SK-N-SH treated with all-trans-retinoic acid at 6 μM for 48 hours (cell line): Measurements from ENCODE around the gene CPVL.

ENCODE experiments used
- ARNTL ChIP-seq: fragments of 450-650 bp; formaldehyde crosslinking; IDR thresholded peaks from 2 replicates; pipeline ENCODE4 v1.5.0; 2020; ENCODE audit warnings: low read depth, mild to moderate bottlenecking, moderate library complexity, borderline replicate concordance
- BACH2 ChIP-seq: fragments of 250-450 bp; sonication (Bioruptor Pico); IDR thresholded peaks from 2 replicates; pipeline ENCODE4 v1.9.0; 2021; ENCODE audit warnings: mild to moderate bottlenecking, borderline replicate concordance
- GLIS3 ChIP-seq: fragments of 250-450 bp; sonication (Bioruptor Pico); IDR thresholded peaks from 2 replicates; pipeline ENCODE4 v1.5.0; 2020; ENCODE audit warnings: mild to moderate bottlenecking, moderate library complexity
- ISL1 ChIP-seq: fragments of 250-450 bp; sonication (Bioruptor Pico); IDR thresholded peaks from 2 replicates; pipeline ENCODE4 v2.1.2; 2022; ENCODE audit warnings: mild to moderate bottlenecking, moderate library complexity
- RARB ChIP-seq: fragments of 250-450 bp; sonication (Bioruptor Pico); IDR thresholded peaks from 2 replicates; pipeline ENCODE4 v1.8.0; 2021; ENCODE audit warnings: mild to moderate bottlenecking, moderate library complexity
- SNAI2 ChIP-seq: fragments of 250-450 bp; sonication (Bioruptor Pico); IDR thresholded peaks from 2 replicates; pipeline ENCODE4 v1.5.0; 2020; ENCODE audit warnings: mild to moderate bottlenecking, moderate library complexity
- ZFP3 ChIP-seq: fragments of 250-450 bp; sonication (Bioruptor Pico); IDR thresholded peaks from 2 replicates; pipeline ENCODE4 v1.5.0; 2020; ENCODE audit warnings: mild to moderate bottlenecking, moderate library complexity
- ZFP30 ChIP-seq: fragments of 450-650 bp; formaldehyde crosslinking; IDR thresholded peaks from 2 replicates; pipeline ENCODE4 v1.5.0; 2022; ENCODE audit warnings: mild to moderate bottlenecking, moderate library complexity
- ZNF565 ChIP-seq: fragments of 450-650 bp; formaldehyde crosslinking; conservative IDR thresholded peaks from 2 replicates; pipeline ENCODE4 v1.5.0; 2020; ENCODE audit warnings: low read depth, mild to moderate bottlenecking, moderate library complexity
- TF ChIP-seq, protein P1 (sequence below): fragments of 250-450 bp; sonication (Bioruptor Pico); IDR thresholded peaks from 2 replicates; pipeline ENCODE4 v1.5.1; 2021; ENCODE audit warnings: mild to moderate bottlenecking, moderate library complexity
- TF ChIP-seq, protein P2 (sequence below): fragments of 250-450 bp; sonication (Bioruptor Pico); IDR thresholded peaks from 2 replicates; pipeline ENCODE4 v1.8.0; 2020; ENCODE audit warnings: mild to moderate bottlenecking, moderate library complexity, borderline replicate concordance
- TF ChIP-seq, protein P3 (sequence below): fragments of 250-450 bp; sonication (Bioruptor Pico); IDR thresholded peaks from 2 replicates; pipeline ENCODE4 v1.5.0; 2020; ENCODE audit warnings: mild to moderate bottlenecking, moderate library complexity
- TF ChIP-seq, protein P4 (sequence below): fragments of 250-450 bp; sonication (Bioruptor Pico); IDR thresholded peaks from 2 replicates; pipeline ENCODE4 v1.5.1; 2020; ENCODE audit warnings: low read depth, mild to moderate bottlenecking, moderate library complexity
- TF ChIP-seq, protein P5 (sequence below): fragments of 250-450 bp; sonication (Bioruptor Pico); IDR thresholded peaks from 2 replicates; pipeline ENCODE4 v1.8.0; 2021; ENCODE audit warnings: low read depth, mild to moderate bottlenecking, moderate library complexity, borderline replicate concordance

DNA sequence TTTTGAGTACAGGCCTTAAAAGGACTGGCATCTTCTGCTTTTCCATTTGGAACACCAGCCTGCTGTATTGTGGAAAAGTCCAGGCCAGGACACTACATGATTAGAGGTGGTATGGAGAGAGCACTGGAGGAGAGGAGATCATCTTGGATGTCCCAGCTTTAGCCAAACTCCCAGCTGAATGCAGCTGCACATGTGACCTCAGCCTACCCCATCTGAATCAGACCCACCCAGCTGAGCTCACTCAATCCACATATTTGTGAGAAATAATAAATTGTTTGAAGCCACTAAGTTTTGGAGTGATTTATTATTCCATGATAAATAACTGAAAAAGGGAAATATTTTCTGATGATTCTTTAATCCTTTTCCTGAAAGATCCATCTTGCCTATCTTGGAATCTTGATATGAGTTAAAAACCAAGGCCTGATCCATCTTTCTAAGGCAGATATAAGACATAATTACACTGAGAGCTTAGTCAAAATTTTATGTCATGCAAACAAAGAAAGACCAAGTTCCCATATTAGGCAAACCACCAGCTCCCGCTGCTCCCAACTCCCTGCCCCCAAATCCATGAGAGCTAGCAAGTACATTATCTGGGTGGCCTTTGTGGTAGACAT is 133.1 kb downstream of the CPVL start:
- TF ChIP-seq, protein P1, sequence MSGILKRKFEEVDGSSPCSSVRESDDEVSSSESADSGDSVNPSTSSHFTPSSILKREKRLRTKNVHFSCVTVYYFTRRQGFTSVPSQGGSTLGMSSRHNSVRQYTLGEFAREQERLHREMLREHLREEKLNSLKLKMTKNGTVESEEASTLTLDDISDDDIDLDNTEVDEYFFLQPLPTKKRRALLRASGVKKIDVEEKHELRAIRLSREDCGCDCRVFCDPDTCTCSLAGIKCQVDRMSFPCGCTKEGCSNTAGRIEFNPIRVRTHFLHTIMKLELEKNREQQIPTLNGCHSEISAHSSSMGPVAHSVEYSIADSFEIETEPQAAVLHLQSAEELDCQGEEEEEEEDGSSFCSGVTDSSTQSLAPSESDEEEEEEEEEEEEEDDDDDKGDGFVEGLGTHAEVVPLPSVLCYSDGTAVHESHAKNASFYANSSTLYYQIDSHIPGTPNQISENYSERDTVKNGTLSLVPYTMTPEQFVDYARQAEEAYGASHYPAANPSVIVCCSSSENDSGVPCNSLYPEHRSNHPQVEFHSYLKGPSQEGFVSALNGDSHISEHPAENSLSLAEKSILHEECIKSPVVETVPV (CRISPR knock-in tag): no peak
- TF ChIP-seq ZFP3 (CRISPR knock-in tag): no peak
- no peak for TF ChIP-seq SNAI2
- no peak for TF ChIP-seq GLIS3 (CRISPR knock-in tag)
- TF ChIP-seq, protein P2, sequence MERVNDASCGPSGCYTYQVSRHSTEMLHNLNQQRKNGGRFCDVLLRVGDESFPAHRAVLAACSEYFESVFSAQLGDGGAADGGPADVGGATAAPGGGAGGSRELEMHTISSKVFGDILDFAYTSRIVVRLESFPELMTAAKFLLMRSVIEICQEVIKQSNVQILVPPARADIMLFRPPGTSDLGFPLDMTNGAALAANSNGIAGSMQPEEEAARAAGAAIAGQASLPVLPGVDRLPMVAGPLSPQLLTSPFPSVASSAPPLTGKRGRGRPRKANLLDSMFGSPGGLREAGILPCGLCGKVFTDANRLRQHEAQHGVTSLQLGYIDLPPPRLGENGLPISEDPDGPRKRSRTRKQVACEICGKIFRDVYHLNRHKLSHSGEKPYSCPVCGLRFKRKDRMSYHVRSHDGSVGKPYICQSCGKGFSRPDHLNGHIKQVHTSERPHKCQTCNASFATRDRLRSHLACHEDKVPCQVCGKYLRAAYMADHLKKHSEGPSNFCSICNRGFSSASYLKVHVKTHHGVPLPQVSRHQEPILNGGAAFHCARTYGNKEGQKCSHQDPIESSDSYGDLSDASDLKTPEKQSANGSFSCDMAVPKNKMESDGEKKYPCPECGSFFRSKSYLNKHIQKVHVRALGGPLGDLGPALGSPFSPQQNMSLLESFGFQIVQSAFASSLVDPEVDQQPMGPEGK (CRISPR knock-in tag): no peak
- TF ChIP-seq BACH2: no peak
- TF ChIP-seq ZNF565 (CRISPR knock-in tag): no peak
- TF ChIP-seq RARB (CRISPR knock-in tag): no peak
- TF ChIP-seq ZFP30 (CRISPR knock-in tag): no peak
- no peak for TF ChIP-seq ISL1 (CRISPR knock-in tag)
- TF ChIP-seq, protein P3, sequence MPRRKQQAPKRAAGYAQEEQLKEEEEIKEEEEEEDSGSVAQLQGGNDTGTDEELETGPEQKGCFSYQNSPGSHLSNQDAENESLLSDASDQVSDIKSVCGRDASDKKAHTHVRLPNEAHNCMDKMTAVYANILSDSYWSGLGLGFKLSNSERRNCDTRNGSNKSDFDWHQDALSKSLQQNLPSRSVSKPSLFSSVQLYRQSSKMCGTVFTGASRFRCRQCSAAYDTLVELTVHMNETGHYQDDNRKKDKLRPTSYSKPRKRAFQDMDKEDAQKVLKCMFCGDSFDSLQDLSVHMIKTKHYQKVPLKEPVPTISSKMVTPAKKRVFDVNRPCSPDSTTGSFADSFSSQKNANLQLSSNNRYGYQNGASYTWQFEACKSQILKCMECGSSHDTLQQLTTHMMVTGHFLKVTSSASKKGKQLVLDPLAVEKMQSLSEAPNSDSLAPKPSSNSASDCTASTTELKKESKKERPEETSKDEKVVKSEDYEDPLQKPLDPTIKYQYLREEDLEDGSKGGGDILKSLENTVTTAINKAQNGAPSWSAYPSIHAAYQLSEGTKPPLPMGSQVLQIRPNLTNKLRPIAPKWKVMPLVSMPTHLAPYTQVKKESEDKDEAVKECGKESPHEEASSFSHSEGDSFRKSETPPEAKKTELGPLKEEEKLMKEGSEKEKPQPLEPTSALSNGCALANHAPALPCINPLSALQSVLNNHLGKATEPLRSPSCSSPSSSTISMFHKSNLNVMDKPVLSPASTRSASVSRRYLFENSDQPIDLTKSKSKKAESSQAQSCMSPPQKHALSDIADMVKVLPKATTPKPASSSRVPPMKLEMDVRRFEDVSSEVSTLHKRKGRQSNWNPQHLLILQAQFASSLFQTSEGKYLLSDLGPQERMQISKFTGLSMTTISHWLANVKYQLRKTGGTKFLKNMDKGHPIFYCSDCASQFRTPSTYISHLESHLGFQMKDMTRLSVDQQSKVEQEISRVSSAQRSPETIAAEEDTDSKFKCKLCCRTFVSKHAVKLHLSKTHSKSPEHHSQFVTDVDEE: no peak
- TF ChIP-seq, protein P4, sequence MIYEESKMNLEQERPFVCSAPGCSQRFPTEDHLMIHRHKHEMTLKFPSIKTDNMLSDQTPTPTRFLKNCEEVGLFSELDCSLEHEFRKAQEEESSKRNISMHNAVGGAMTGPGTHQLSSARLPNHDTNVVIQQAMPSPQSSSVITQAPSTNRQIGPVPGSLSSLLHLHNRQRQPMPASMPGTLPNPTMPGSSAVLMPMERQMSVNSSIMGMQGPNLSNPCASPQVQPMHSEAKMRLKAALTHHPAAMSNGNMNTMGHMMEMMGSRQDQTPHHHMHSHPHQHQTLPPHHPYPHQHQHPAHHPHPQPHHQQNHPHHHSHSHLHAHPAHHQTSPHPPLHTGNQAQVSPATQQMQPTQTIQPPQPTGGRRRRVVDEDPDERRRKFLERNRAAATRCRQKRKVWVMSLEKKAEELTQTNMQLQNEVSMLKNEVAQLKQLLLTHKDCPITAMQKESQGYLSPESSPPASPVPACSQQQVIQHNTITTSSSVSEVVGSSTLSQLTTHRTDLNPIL (CRISPR knock-in tag): no peak
- TF ChIP-seq, protein P5, sequence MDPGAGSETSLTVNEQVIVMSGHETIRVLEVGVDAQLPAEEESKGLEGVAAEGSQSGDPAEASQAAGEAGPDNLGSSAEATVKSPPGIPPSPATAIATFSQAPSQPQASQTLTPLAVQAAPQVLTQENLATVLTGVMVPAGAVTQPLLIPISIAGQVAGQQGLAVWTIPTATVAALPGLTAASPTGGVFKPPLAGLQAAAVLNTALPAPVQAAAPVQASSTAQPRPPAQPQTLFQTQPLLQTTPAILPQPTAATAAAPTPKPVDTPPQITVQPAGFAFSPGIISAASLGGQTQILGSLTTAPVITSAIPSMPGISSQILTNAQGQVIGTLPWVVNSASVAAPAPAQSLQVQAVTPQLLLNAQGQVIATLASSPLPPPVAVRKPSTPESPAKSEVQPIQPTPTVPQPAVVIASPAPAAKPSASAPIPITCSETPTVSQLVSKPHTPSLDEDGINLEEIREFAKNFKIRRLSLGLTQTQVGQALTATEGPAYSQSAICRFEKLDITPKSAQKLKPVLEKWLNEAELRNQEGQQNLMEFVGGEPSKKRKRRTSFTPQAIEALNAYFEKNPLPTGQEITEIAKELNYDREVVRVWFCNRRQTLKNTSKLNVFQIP (CRISPR knock-in tag): no peak
- no peak for TF ChIP-seq ARNTL (CRISPR knock-in tag)
